ENCODE data around the gene TRAPPC2L.

GRCh38 chr16:88891083-88891482, 34.2 kb downstream of the TRAPPC2L start:
- TF ChIP-seq HMGXB4 (CRISPR knock-in tag; IDR thresholded peaks at IDR 0.05) (no peak), CTCF (IDR thresholded peaks at IDR 0.05) (no peak), FOXP4 (CRISPR knock-in tag; IDR thresholded peaks at IDR 0.05) (no peak)

Measured in WTC11 (cell line).